ENCODE data around the gene GJD4.

DNA sequence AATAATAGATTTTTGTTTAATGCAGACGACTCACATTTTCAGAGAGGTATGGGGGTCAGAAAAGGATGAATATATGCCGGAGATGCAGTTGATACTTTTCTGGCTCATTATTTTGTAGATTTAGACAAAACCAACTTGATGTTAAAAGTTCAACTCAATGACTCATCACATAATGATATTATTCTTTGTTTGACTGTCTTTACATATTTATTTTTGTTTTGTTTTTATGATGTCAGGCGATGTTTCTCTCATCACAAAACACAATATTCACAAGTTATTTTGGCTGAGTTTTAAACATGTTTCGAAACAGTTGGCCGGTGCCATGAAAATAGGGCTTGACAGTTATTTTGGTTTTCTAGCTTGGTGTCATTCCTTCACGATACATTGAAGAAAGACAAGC lies 1.3 kb downstream of the GJD4 start:
- TF ChIP-seq, protein P1, sequence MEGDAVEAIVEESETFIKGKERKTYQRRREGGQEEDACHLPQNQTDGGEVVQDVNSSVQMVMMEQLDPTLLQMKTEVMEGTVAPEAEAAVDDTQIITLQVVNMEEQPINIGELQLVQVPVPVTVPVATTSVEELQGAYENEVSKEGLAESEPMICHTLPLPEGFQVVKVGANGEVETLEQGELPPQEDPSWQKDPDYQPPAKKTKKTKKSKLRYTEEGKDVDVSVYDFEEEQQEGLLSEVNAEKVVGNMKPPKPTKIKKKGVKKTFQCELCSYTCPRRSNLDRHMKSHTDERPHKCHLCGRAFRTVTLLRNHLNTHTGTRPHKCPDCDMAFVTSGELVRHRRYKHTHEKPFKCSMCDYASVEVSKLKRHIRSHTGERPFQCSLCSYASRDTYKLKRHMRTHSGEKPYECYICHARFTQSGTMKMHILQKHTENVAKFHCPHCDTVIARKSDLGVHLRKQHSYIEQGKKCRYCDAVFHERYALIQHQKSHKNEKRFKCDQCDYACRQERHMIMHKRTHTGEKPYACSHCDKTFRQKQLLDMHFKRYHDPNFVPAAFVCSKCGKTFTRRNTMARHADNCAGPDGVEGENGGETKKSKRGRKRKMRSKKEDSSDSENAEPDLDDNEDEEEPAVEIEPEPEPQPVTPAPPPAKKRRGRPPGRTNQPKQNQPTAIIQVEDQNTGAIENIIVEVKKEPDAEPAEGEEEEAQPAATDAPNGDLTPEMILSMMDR (IDR thresholded peaks at IDR 0.05): no peak
- no peak for TF ChIP-seq POLR2AphosphoS5 (IDR thresholded peaks at IDR 0.05)
